K562 (cell line): ENCODE data around the gene TMEM167B. TPM values are rescaled to one million over a fixed set of nuclear protein-coding genes. Genes with fewer than 3 reads are reported as not detected.

Source experiments
- ARHGAP35 ChIP-seq: fragments of 450-650 bp; IDR thresholded peaks from 2 replicates; pipeline ENCODE4 v1.6.1; 2018; ENCODE audit not compliant: partially characterized antibody
- CAMTA2 ChIP-seq: fragments of 250-450 bp; sonication (Bioruptor Pico); conservative IDR thresholded peaks from 2 replicates; pipeline ENCODE4 v1.5.1; 2022
- GABPB2 ChIP-seq: fragments of 250-450 bp; sonication (Bioruptor Pico); conservative IDR thresholded peaks from 2 replicates; pipeline ENCODE4 v1.5.1; 2021; ENCODE audit warnings: mild to moderate bottlenecking
- HDAC6 ChIP-seq: IDR thresholded peaks from 2 replicates; pipeline ENCODE4 v1.6.1; 2012; ENCODE audit warnings: low read depth, mild to moderate bottlenecking, control low read depth, inconsistent platforms, low read length, moderate library complexity
- HOXB6 ChIP-seq: fragments of 250-450 bp; sonication (Bioruptor Pico); IDR thresholded peaks from 2 replicates; pipeline ENCODE4 v1.5.1; 2022; ENCODE audit warnings: mild to moderate bottlenecking, borderline replicate concordance
- MTA3 ChIP-seq: fragments of 450-650 bp; formaldehyde crosslinking; IDR thresholded peaks from 2 replicates; pipeline ENCODE4 v1.6.1; 2017; ENCODE audit warnings: mild to moderate bottlenecking, borderline replicate concordance
- MYC ChIP-seq, 2 experiments: fragments of 250-450 bp in 1 of 2; sonication (Bioruptor Pico) in 1 of 2; IDR thresholded peaks; 2 replicates each; pipeline versions ENCODE4 v1.5.1 to v1.6.1; 2012 to 2021; ENCODE audit warnings: low read depth in 2 of 2, borderline replicate concordance in 1 of 2, improper control_type of control experiment in 1 of 2, low read length in 1 of 2, mild to moderate bottlenecking in 1 of 2, moderate library complexity in 1 of 2
- NELFE ChIP-seq: IDR thresholded peaks from 2 replicates; pipeline ENCODE4 v1.6.1; 2011; ENCODE audit warnings: mild to moderate bottlenecking; ENCODE audit not compliant: insufficient read depth, insufficient read length
- NFE2 ChIP-seq: IDR thresholded peaks from 2 replicates; pipeline ENCODE4 v1.6.1; 2014; ENCODE audit warnings: antibody characterized with exemption, low read depth
- NFXL1 ChIP-seq: fragments of 450-650 bp; formaldehyde crosslinking; IDR thresholded peaks from 2 replicates; pipeline ENCODE4 v1.4.0; 2021; ENCODE audit warnings: mild to moderate bottlenecking
- NONO ChIP-seq, 2 experiments: fragments of 200-400 bp in 1 of 2; fragments of 450-650 bp in 1 of 2; formaldehyde crosslinking in 1 of 2; IDR thresholded peaks; 2 replicates each; pipeline ENCODE4 v1.6.1; 2017; ENCODE audit warnings: low read depth in 2 of 2, mild to moderate bottlenecking in 2 of 2, moderate library complexity in 2 of 2, low read length in 1 of 2
- POLR2G ChIP-seq: fragments of 200-400 bp; formaldehyde crosslinking; IDR thresholded peaks from 2 replicates; pipeline ENCODE4 v1.6.1; 2017; ENCODE audit warnings: low read depth, mild to moderate bottlenecking, antibody characterized with exemption, low read length, moderate library complexity
- POLR3G ChIP-seq: IDR thresholded peaks from 2 replicates; pipeline ENCODE4 v1.6.1; 2011; ENCODE audit not compliant: insufficient read length, insufficient replicate concordance; ENCODE audit errors: extremely low read depth
- PPARD ChIP-seq: fragments of 250-450 bp; sonication (Bioruptor Pico); IDR thresholded peaks from 2 replicates; pipeline ENCODE4 v1.8.0; 2022; ENCODE audit warnings: inconsistent platforms, mild to moderate bottlenecking, moderate library complexity
- PTTG1 ChIP-seq: fragments of 450-650 bp; IDR thresholded peaks from 2 replicates; pipeline ENCODE4 v1.6.1; 2016; ENCODE audit warnings: low read depth, mild to moderate bottlenecking, missing genetic modification characterization, missing compliant biosample characterization
- SMARCA4 ChIP-seq: fragments of 450-650 bp; IDR thresholded peaks from 2 replicates; pipeline ENCODE4 v1.6.1; 2016
- SRSF7 ChIP-seq: fragments of 200-400 bp; formaldehyde crosslinking; optimal IDR thresholded peaks from 2 replicates; pipeline ENCODE3; 2017; ENCODE audit warnings: mild to moderate bottlenecking, low read depth, low read length
- ZNF316 ChIP-seq: fragments of 450-650 bp; IDR thresholded peaks from 2 replicates; pipeline ENCODE4 v1.6.1; 2016
- ZNF778 ChIP-seq: fragments of 450-650 bp; formaldehyde crosslinking; IDR thresholded peaks from 2 replicates; pipeline ENCODE4 v1.4.0; 2020; ENCODE audit warnings: mild to moderate bottlenecking, moderate library complexity
- ZNF785 ChIP-seq: fragments of 250-450 bp; sonication (Bioruptor Pico); IDR thresholded peaks from 2 replicates; pipeline ENCODE4 v1.4.0; 2020; ENCODE audit warnings: mild to moderate bottlenecking
- polyA plus RNA-seq, 8 experiments: library from polyadenylated mRNA; depleted of rRNA in 4 of 8; stranded (reverse) in 5 of 8; unstranded in 3 of 8; fragments of >200 nt; fragmentation: Nextera tagmentation in 2 of 8; fragmentation: Illumina TruSeq in 1 of 8; extraction: Ambion mirVana in 2 of 8; extraction: Trizol in 1 of 8; gene quantifications; 2 replicates each; pipeline versions ENCODE4 v1.2.1 to v1.2.3, GENCODE V29; 2011 to 2014; ENCODE audit warnings: inconsistent platforms in 1 of 8, missing spikeins in 1 of 8
- total RNA-seq, 7 experiments: library from RNA; depleted of rRNA in 6 of 7; stranded (reverse); fragments of >200 nt in 6 of 7; fragmentation: Illumina TruSeq in 2 of 7; extraction: Trizol in 2 of 7; gene quantifications; 2 replicates each; pipeline versions ENCODE4 v1.2.1 to v1.2.3, GENCODE V29; 2011 to 2021; ENCODE audit warnings: low replicate concordance in 1 of 7
- TF ChIP-seq, protein P1 (sequence below): sonication (generic); formaldehyde crosslinking; IDR thresholded peaks from 2 replicates; pipeline ENCODE4 v1.5.0; 2020; ENCODE audit warnings: missing genetic modification reagents
- TF ChIP-seq, protein P2 (sequence below): fragments of 450-650 bp; conservative IDR thresholded peaks from 2 replicates; pipeline ENCODE4 v1.6.1; 2016; ENCODE audit warnings: missing genetic modification characterization, low read depth, mild to moderate bottlenecking, missing compliant biosample characterization, moderate library complexity
- TF ChIP-seq, protein P3 (sequence below): sonication (generic); IDR thresholded peaks from 2 replicates; pipeline ENCODE4 v1.6.1; 2016
- TF ChIP-seq, protein P4 (sequence below): sonication (generic); formaldehyde crosslinking; IDR thresholded peaks from 2 replicates; pipeline ENCODE4 v1.4.0; 2020; ENCODE audit warnings: mild to moderate bottlenecking, missing genetic modification reagents

Gene TMEM167B
- total and polyA plus RNA-seq, 9 of the 15 experiments (the other 6 are each of a cell fraction or from before 2014, with no cell fraction given): 17.2 to 36.4 (median 32.2) TPM

DNA sequence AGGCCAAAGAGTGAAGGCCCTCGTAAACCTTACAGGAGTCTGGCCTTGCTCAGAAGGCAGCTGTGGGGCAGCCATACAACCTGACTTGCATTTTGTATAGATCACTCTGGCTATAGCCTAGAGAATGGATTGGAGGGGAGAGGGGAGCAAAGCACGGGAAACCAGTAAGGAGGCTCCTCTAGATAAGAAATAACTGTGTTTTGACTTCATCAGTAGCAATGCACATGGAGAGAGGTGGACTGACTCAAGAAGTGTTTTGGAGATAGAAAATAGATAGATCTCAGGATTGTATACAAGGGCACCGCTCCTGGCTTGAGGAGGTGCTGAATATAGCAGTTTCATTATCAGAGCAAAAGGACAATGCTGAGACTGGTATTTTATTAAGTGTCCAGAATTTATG is 49.8 kb downstream of the TMEM167B start (continued):
- TF ChIP-seq MTA3: no peak
- TF ChIP-seq, protein P1, sequence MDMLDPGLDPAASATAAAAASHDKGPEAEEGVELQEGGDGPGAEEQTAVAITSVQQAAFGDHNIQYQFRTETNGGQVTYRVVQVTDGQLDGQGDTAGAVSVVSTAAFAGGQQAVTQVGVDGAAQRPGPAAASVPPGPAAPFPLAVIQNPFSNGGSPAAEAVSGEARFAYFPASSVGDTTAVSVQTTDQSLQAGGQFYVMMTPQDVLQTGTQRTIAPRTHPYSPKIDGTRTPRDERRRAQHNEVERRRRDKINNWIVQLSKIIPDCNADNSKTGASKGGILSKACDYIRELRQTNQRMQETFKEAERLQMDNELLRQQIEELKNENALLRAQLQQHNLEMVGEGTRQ (CRISPR knock-in tag): no peak
- no peak for TF ChIP-seq PPARD (CRISPR knock-in tag)
- 0 out of 2 replicates have a peak, but pooled peaks have one; percentile 37 for TF ChIP-seq SMARCA4
- no peak for TF ChIP-seq POLR3G
- no peak for TF ChIP-seq NELFE
- TF ChIP-seq HDAC6: no peak
- TF ChIP-seq NFE2: peak; percentile 9; the same call in 1 of the 2 replicates
- TF ChIP-seq HOXB6 (CRISPR knock-in tag): no peak
- TF ChIP-seq ZNF785 (CRISPR knock-in tag): no peak
- TF ChIP-seq, protein P2, sequence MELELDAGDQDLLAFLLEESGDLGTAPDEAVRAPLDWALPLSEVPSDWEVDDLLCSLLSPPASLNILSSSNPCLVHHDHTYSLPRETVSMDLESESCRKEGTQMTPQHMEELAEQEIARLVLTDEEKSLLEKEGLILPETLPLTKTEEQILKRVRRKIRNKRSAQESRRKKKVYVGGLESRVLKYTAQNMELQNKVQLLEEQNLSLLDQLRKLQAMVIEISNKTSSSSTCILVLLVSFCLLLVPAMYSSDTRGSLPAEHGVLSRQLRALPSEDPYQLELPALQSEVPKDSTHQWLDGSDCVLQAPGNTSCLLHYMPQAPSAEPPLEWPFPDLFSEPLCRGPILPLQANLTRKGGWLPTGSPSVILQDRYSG: no peak
- no peak for TF ChIP-seq POLR2G
- no peak for TF ChIP-seq PTTG1
- TF ChIP-seq GABPB2 (CRISPR knock-in tag): no peak
- TF ChIP-seq, protein P3, sequence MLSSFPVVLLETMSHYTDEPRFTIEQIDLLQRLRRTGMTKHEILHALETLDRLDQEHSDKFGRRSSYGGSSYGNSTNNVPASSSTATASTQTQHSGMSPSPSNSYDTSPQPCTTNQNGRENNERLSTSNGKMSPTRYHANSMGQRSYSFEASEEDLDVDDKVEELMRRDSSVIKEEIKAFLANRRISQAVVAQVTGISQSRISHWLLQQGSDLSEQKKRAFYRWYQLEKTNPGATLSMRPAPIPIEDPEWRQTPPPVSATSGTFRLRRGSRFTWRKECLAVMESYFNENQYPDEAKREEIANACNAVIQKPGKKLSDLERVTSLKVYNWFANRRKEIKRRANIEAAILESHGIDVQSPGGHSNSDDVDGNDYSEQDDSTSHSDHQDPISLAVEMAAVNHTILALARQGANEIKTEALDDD: no peak
- no peak for TF ChIP-seq SRSF7
- no peak for TF ChIP-seq ZNF778 (CRISPR knock-in tag)
- TF ChIP-seq NFXL1 (CRISPR knock-in tag): no peak
- TF ChIP-seq, protein P4, sequence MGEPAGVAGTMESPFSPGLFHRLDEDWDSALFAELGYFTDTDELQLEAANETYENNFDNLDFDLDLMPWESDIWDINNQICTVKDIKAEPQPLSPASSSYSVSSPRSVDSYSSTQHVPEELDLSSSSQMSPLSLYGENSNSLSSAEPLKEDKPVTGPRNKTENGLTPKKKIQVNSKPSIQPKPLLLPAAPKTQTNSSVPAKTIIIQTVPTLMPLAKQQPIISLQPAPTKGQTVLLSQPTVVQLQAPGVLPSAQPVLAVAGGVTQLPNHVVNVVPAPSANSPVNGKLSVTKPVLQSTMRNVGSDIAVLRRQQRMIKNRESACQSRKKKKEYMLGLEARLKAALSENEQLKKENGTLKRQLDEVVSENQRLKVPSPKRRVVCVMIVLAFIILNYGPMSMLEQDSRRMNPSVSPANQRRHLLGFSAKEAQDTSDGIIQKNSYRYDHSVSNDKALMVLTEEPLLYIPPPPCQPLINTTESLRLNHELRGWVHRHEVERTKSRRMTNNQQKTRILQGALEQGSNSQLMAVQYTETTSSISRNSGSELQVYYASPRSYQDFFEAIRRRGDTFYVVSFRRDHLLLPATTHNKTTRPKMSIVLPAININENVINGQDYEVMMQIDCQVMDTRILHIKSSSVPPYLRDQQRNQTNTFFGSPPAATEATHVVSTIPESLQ: no peak
- no peak for TF ChIP-seq ARHGAP35
- TF ChIP-seq MYC (IDR thresholded peaks at IDR 0.05; ENCODE audit: low read depth, low read length): no peak
- 0 out of 2 replicates have a peak, but pooled peaks have one; percentile 14 for TF ChIP-seq MYC (CRISPR knock-in tag; IDR thresholded peaks at IDR 0.05; ENCODE audit: borderline replicate concordance, low read depth)
- no peak for TF ChIP-seq CAMTA2 (CRISPR knock-in tag)
- TF ChIP-seq NONO (IDR thresholded peaks at IDR 0.05; ENCODE audit: low read depth in 2 of 2, low read length in 1 of 2): no peak
- TF ChIP-seq ZNF316: 0 out of 2 replicates have a peak, but pooled peaks have one; percentile 26
